ENCODE results near the gene LEF1. TPM values are rescaled to one million over a fixed set of nuclear protein-coding genes. Genes with fewer than 3 reads are reported as not detected.

LEF1 gene
- total and polyA plus RNA-seq, 2 of the 8 experiments (the other 6 are each of a cell fraction or from before 2014, with no cell fraction given) = 2.6 to 5.2 TPM

DNA sequence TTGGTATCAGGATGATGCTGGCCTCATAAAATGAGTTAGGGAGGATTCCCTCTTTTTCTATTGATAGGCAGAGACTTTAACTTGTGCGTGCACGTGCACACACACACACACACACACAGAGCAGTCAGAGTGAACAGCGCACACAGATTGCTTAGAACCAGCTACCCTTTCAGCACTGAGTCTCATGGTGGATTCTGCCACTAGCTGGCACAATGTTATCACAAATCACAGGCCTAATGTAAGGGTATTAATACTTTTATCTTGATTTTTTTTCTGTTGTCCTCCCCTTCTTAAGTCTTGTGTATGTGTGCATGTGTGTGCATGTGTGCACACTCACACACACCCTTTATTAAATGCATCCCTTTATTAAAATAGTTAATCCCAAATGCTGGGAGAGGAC is 125.8 kb downstream of the LEF1 start (continued):
- no peak for TF ChIP-seq MAX (IDR thresholded peaks at IDR 0.05)

All from H1 (cell line).